ENCODE data around the gene TRA2A.
A peak's percentile ranks its signal among the peaks of the same experiment; 100 is the strongest.
"Not testable (repeated sequence)": the region's sequence is repeated elsewhere in the genome, so short reads cannot be mapped to it uniquely, and the experiment has no call there.

TRA2A gene

DNA sequence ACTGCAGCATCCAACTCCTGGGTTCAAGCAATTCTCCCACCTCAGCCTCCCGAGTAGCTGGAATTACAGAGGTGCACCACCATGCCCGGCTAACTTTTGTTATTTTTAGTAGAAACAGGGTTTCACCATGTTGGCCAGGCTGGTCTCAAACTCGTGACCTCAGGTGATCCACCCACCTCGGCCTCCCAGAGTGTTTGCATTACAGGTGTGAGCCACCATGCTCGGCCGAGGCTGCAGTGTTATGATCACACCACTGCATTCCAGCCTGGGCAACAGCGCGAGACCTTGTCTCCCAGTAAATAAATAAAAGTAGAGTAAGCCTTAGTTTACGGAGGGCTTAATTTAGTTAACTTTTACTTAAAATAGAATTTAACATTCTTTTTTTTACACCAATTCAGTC is 37.8 kb downstream of the TRA2A start:
- no peak for DNase-seq (ENCODE audit: low read depth in 2 of 2)

DNA sequence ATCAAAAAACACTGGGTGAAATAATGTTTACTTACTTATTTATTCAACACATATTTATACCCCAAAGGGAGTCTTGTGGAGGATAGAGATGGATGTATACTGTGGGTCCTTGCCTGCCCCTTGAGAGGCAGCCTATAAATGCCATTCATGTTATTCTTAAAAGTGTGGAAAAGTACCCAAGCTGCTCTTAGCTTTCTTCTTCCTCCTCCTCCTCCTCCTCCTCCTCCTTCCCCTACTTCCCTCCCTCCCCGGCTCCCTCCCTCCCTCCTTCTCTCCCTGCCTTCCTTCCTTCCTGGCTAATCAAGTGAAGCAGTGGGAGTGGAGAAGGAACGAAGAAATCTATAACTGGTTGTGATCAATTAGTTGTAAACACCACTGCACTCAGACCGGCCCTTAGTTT is 40.3 kb downstream of the TRA2A start:
- DNase-seq (ENCODE audit: low read depth in 2 of 2), result no peak

DNA sequence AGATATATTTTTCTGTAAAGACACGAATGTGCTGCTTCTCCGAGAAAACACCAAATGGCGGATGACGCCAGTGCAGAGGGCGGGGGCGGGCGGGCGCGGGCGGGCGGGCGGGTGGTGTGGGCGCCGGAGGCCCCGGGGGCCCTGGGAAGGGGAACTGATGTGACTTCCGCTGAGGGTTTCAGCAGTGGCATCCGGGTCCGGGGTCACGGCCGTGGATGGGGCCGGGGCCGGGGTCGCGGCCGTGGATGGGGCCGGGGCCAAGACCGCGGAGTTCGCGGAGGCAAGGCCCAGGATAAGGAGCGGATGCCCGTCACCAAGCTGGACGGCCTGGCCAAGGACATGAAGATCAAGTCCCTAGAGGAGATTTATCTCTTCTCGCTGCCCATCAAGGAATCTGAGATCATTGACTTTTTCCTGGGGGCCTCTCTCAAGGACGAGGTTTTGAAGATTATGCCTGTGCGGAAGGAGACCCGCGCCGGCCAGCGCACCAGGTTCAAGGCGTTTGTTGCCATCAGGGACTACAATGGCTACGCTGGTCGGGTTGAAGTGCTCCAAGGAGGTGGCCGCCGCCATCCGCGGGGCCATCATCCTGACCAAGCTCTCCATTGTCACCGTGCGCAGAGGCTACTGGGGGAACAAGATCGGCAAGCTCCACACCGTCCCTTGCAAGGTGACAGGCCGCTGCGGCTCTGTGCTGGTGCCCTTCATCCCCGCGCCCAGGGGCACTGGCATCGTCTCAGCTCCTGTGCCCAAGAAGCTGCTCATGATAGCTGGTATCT is 41.2 kb downstream of the TRA2A start:
- DNase-seq (ENCODE audit: low read depth in 2 of 2), result no peak

DNA sequence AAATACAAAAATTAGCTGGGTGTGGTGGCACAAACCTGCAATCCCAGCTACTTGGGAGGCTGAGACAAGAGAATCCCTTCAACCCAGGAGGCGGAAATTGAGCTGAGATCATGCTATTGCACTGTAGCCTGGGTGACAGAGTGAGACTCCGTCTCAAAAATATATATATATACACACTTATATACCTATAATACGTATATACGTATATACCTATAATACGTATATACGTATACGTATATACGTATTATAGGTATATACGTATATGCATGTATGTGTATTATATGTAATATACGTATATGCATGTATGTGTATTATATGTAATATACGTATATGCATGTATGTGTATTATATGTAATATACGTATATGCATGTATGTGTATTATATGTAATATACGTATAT is 43.1 kb downstream of the TRA2A start:
- not testable (repeated sequence) for DNase-seq (ENCODE audit: low read depth in 2 of 2)

DNA sequence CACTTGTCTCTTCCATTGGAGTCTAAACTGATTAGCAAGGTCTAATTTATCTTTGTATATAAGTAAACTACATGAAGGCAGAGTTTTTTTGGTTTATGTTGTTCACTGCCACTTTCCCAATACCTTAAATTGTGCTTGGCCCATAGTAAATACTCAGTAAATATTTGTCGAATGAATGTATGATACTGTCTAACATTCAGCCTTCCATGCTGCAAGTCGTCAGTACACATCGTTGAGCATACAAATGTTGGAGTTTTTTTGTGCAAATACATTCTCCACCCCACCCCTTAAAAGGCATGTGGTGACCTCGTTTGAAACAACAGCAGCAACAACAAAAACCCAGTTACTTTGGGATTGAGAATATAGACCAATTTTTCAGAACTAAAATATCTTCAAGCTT is 44.1 kb downstream of the TRA2A start:
- no peak for DNase-seq (ENCODE audit: low read depth in 2 of 2)

DNA sequence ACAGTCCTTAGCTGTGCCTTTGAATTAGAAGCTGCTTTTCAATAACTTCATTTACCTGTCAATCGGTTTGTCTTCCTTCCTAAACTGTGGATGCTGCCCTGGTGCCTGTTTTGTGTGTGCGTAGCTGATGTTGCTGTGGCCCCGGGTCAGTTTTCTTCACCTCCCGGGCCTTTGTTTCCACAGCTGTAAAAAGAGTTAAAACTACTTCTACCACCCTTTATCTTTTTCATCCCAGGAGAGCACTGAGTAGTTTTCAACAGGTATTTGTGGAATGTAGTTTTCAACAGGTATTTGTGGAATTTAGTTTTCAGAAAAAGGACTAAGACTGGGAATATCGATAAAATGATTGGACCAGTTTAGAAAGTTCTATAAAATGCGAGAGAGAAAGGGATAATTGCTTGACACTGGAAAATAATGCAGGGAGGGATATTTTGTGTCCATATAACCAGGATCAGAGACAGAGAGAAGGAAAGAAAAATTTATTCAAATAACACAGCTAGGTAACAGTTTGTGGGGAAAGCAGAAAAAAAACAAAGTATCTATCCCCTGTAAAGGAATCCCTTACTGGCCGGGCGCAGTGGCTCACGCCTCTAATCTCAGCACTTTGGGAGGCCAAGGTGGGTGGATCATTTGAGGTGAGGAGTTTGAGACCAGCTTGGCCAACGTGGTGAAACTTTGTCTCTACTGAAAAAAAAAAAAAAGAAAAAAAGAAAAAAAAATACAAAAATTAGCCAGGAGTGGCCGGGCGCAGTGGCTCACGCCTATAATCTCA is 45.6 kb downstream of the TRA2A start:
- DNase-seq (ENCODE audit: low read depth in 2 of 2), result no peak

DNA sequence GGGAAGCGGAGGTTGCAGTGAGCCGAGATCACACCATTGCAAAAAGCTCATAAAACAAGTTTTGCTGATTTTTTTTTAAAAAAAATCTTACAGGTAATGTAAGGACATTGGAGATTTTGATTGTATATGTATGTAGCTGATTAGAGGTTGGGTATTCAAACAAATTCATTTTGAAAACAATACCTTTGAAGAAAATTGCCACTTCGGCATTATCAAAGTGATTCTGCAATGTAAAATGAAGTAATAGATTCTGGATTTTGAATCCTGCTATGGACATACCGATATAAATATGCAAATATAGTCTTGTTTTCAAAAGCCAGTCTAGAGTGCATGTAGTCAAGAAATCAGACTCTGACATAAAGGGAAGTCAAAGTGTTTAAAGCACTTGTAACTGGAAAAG is 49.1 kb downstream of the TRA2A start:
- DNase-seq (ENCODE audit: low read depth in 2 of 2), result no peak

DNA sequence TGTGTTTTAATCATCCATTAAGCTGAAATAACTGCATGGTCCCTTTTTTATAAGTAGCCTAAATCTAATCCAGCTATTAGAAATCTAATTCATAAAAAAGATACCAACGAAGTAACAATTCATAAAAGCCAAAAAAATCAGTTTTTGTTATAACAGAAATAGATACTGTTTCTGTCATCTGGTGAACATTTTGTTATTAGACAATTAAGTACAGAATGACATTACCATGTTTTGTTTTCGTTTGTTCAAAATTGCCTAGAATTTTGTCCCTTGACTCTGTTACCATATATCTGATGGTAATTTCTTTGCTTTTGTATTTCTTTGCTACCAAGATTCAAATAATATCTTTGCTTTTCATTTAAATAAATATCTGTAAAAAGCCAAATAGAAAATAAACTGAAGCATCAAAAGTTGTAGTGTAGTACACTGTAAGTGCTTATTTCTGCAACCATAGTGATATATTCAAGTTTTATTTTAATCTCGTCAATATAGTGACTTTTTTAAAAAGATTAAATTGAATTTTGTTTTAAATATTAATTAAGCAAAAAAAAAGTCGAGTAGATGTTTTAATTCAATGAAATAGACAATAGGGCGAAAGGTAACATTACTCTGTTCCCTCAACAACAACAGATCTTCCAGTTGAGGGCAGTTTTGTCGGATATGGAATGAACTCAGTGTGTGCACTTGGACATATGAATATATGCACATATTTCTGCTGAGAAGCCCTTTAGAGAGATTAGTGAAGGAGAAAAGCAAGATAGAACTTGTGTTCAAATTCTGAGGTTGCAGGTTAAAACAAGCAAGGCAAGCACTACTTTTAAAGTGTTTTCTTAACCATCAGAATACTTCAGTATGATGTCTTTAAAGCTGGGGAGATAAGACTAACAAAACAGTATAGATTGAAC is 53.6 kb downstream of the TRA2A start:
- DNase-seq (ENCODE audit: low read depth in 2 of 2), result no peak

DNA sequence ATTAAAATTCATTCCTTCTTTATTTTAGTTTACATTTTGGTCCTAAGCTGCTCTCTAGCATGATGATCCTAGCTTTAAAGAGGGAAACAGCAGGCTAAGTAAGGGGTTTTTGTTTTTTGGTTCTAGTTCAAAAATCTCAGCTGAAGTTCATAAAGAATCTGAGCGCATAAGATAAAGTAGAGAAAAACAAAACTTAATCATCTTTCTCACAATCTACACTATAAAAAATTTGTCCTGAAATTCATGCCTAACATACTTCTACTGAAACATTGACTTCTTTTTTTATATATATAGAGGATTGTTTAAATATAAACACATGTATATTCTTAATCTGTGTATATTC is 54.7 kb downstream of the TRA2A start:
- DNase-seq (ENCODE audit: low read depth in 2 of 2), result no peak

DNA sequence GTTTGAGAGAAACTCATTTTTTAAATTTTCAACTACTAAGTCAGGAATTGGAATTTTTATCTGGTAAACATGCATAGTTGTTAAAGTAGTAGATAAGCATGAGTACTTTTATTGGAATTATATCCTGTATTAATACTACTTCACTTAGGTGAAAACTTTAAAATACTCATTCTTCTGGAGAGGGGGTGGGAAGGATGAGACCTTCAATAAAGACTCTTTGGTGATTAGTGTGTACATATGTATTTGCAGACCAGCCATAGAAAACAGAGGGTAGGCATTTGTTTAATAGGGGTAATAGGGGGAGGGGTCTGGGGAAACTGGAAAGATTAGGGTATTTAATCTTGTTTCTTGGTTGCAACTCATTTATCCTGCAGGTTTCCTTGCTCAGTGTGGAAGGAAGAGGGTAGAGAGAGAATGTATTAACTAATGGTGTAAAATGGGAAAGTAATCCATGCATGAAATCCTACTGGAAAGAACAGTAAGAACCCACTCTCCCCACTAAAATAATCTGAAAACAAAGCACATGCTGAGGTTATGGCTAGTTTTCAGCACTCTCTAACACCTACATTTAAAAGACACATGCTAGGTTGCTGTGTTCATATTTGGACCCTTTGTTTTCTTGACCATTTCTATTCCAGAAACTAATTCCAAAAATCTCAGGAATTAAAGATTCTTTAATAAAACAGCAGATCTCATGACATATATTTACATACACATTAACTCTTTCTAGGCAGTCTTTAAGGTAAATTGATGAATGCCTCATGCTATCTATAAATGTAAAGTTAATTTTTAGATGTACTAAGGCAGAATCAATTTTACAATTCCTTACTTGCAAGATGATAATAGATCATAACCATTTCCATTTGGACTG is 55.3 kb downstream of the TRA2A start:
- no peak for DNase-seq (ENCODE audit: low read depth in 2 of 2)

DNA sequence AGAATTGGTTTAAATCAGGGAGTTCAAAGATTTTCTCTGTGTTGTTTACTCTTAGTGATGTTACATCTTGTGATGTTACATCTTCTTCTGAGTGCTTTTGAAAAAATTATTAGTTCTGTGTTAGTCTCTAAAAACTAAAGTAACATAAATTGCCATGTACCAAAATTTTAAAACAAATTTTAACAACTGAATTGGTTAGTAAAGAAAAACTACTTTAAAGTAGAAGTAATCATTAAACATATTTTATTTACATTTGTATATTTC is 56.3 kb downstream of the TRA2A start:
- DNase-seq (ENCODE audit: low read depth in 2 of 2), result no peak

DNA sequence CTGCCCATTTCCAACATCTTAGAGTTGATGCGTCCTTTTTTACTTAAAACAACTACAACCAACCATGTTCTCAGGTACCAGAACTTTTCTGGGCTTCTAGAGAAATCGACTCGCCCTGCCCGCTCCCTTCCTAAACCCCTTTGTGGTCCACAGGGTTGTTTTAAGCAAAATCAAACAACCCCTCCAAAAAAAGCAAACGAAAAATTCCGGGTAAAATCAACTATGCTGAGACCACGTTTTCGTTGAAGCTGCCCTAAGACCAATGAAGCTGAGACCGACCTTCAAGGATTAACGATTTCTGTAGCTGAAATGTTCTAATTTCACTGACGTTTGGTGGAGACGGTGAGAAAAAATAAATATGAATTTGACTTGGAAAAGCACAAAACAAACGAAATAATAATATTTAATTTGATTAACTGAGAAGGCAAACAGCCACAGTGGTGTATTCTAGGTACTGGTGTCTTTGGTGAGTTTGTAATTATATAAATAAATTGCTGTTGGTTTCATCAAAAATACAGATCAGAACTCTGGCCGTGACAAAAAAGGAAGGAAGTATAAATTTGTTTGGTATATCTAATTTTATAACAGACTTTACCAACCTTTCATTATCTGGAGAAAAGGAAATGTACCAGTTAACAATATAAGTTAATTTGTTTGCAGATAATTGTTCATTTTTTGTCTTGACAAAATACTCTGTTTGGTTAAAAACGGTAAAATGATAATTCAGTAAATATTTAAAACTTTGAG is 56.8 kb downstream of the TRA2A start:
- DNase-seq (ENCODE audit: low read depth in 2 of 2), result no peak

DNA sequence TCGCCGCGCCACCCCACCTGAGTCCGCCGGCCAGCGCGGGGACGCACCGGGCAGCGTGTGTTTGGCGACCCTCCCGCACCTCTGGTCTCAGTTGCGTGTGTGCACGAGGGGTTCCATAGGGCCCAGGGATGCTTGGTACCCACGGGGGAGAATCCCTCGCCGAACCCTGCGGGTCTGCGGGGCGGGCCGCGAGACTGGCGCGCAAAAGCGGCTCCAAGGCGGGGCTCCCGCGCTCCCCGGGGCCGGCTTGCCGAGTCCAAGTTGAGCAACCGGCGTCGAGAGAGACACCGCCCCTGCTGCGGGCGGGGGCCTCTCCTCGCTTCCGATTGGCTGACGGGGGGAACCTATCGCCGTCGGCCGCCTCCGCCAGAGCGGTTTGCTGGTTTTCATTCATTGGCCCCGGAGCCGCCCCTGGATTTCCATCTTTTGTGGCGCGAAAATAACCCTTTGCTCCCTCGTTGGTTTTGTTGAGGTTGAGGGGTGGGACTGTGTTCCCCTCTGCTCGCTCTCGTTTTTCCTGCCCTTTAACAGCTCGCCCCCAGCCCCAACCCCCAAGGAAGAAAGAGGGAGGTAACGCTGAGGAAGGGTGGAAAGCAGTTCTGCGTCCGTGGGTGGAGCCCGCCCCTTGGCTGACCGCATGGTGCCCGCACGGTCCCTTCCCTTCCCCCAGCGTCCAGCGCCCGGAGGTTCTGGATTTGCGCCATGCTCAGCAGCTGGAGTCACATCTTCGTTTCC is 57.5 kb downstream of the TRA2A start:
- DNase-seq (ENCODE audit: low read depth in 2 of 2), result peak; percentile 82

DNA sequence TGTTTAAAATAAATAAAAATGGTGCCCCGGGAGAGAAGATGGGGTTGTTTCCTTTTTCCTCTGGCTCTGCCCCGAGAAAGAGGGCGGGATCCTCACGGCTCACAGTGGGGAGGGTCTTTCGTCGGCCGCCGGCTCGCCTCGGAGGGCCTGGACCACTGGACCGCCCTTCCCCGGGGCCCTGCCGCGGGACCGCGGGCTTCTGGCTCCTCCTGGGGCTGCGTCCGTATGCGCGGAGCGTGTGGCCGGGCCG is 58.0 kb downstream of the TRA2A start:
- DNase-seq (ENCODE audit: low read depth in 2 of 2), result no peak

DNA sequence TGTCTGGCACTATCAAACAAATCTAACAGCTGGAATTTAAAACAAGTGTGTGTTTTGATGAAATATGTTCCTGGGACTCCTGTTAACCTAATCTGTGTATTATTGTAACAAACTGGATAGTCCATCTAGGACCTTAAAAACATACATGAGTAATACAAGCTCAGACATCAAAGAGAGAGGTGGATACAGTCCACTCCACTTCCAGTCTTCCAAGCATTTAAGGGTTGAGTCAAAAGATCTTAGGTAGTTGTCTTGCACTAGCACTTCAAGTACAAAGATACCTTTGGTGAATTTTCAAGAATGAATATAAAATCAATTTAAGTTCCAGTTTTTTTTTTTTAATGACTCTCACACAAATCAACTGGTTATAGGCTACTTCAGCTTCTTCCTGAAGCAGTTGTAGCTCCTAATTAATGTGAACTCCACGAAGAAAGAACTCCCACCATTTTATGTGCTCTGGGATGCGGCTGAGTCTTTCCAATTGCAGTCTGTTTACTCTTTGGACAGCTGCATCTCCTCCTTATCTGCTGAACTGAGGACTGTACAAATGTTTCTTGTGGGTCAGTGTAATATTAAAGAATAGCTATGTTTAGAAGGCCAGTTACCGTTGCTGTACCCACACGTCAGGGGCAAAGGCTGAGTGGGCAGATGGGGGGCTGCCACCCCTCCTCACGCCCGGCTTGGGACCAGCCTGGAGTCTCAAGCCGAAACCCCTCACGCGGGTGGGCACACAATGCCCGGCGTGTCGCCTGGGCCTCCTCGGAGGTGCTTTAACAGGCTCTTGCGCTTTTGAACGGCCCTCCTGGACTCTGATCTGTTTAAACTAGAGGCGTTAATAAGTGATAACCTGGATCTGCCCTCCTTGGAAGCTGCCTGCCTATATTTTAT is 58.6 kb downstream of the TRA2A start:
- no peak for DNase-seq (ENCODE audit: low read depth in 2 of 2)

DNA sequence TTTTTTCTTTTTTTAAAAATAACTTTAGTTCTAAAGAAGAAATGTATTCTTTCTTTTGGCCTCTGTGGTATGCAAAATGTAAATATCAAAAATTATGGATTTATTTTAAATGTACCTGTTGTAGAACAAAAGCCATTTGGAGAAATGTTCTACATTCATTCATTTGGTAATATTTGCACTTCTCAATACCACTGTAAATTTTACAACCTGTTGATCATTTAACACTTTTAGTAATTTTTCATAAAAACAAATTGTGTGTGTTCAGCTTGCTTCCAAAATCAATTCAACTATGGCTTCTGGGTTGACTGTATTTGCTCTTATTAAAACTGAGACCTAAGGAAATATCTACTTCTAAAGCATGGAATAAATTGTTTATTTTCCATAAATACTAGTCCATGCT is 59.2 kb downstream of the TRA2A start:
- no peak for DNase-seq (ENCODE audit: low read depth in 2 of 2)

DNA sequence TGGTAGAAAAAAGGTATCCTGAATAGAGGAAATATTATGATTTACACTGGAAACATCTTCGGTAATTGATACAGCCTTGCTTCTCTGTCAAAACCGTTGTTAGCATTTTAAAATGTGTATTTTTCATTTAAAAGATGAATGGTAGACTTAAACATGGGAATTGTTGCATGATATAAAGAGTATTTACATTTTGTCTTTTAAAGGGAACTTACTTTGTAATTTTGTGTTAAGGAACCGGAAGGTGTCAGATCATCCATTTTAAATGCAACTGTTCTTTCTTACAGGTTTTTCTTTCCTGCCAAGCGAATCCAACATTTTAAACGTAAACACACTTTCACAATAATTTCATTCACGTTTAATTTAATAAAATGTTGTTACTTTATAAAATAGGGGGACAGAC is 59.7 kb downstream of the TRA2A start:
- no peak for DNase-seq (ENCODE audit: low read depth in 2 of 2)

DNA sequence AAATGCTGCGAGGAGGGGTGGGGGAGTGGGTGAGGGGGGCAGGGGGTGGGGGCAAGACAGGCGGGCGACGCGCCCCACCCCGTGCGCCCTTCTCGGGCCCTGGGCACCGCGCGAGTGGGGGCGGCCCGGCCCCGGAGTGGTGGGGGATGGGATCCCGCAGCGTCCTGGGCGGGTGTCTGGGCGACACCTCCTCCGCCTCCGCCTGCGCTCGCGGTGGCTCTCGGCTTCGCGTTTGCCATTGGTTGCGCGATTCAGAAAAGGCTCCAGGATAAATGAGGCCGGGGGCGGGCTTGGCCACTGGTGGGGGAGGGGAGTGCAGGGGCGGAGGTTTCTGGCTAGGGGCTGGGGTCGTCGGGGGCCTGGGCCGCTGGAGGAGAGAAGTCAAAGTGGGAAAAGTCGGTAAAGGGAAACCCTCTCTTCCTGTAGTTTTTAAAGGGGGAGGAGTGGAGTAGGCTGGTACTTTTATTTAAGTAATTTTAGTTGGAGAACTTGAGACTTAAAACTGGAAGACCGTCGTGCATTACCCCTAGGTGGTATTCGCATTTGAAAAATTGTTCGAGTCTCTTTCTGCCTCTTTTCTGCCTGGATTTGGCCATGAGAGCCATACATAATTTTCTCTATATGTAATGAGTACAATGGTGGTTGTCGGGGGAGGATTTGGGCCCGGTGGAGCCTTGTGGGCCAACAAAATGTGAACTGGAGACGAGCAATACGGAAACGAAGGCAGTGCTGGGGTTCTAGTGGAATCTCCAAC is 60.5 kb downstream of the TRA2A start:
- DNase-seq (ENCODE audit: low read depth in 2 of 2), result no peak
